K562 (cell line): ENCODE measurements around the gene RNASE13. TPM values are rescaled to one million over a fixed set of nuclear protein-coding genes. Genes with fewer than 3 reads are reported as not detected.

Experiments used
- ATAC-seq: fragments of 200-7000 bp; cut with Tn5 transposase; 3 replicates; pipeline ENCODE4 v1.9.1; 2020; ENCODE audit warnings: moderate library complexity
- BruUV-seq: library from RNA; stranded (reverse); fragments of 400-500 nt; replicated peaks from 2 replicates; lab custom pipeline; 2021; lab: Mats Ljungman, UMichigan
- CTCF ChIA-PET: fragments of 300-600 bp; formaldehyde crosslinking; extraction: SDS; loops from one replicate; lab custom pipeline; 2021; ENCODE audit warnings: low intra/inter-chr PET ratio; lab: Yijun Ruan, JAX
- POLR2A ChIA-PET: fragments of 300-600, 350-650 bp; sonication (Branson Sonifier 250); formaldehyde crosslinking; extraction: SDS; loops from one replicate; lab custom pipeline; 2021; ENCODE audit warnings: antibody characterized with exemption, inconsistent platforms; lab: Yijun Ruan, JAX
- DNase-seq, 4 experiments: peaks; one replicate each; pipeline versions ENCODE4 v3.0.0 to v3.0.0-alpha.2; 2011 to 2018; ENCODE audit warnings: low spot score in 3 of 4, mixed read lengths in 3 of 4; ENCODE audit errors: extremely low read depth in 1 of 4
- FAIRE-seq: peaks from 2 replicates; lab custom pipeline; 2011; peaks lifted over from hg19 to GRCh38; lab: Jason Lieb, UNC
- H2AFZ ChIP-seq: 2 replicates; pipeline ENCODE4 v1.6.0; 2011; ENCODE audit warnings: low read depth, low read length, control low read depth, inconsistent platforms
- H3K27ac ChIP-seq: fragments of 200-600 bp; 3 replicates; pipeline ENCODE4 v1.8.0; 2011; ENCODE audit warnings: low read depth, mild to moderate bottlenecking, control low read depth, inconsistent platforms, low read length, moderate library complexity, mixed read lengths; ENCODE audit errors: extremely low read depth
- H3K27me3 ChIP-seq, 2 experiments: fragments of 300-600 bp in 1 of 2; 2 replicates in 1 of 2; 3 replicates in 1 of 2; pipeline versions ENCODE4 v1.6.0 to v1.8.0; 2011; ENCODE audit warnings: inconsistent platforms in 2 of 2, low read length in 2 of 2, mild to moderate bottlenecking in 1 of 2, mixed read lengths in 1 of 2, moderate library complexity in 1 of 2; ENCODE audit not compliant: control insufficient read depth in 2 of 2, insufficient read depth in 2 of 2
- H3K36me3 ChIP-seq: fragments of 300-600 bp; 3 replicates; pipeline ENCODE4 v1.8.0; 2011; ENCODE audit warnings: mild to moderate bottlenecking, low read length, inconsistent platforms; ENCODE audit not compliant: control insufficient read depth, insufficient read depth
- H3K4me1 ChIP-seq, 2 experiments: fragments of 200-600 bp in 1 of 2; replicated peaks in 1 of 2; 2 replicates in 1 of 2; 3 replicates in 1 of 2; pipeline versions ENCODE4 v1.5.1 to v1.8.0; 2011; ENCODE audit warnings: inconsistent platforms in 2 of 2, low read length in 2 of 2, mild to moderate bottlenecking in 1 of 2, mixed read lengths in 1 of 2, moderate library complexity in 1 of 2; ENCODE audit not compliant: control insufficient read depth in 2 of 2, insufficient read depth in 2 of 2
- H3K4me2 ChIP-seq: 2 replicates; pipeline ENCODE4 v1.6.1; 2011; ENCODE audit warnings: low read length, control low read depth, inconsistent platforms, mixed read lengths; ENCODE audit not compliant: insufficient read depth
- H3K4me3 ChIP-seq: fragments of 200-600 bp; sonication (generic), shearing (Covaris generic); 2 replicates; pipeline ENCODE4 v1.5.1; 2016; ENCODE audit warnings: control low read depth, inconsistent platforms
- H3K79me2 ChIP-seq: fragments of 200-600 bp; 3 replicates; pipeline ENCODE4 v1.8.0; 2011; ENCODE audit warnings: low read length, inconsistent platforms; ENCODE audit not compliant: control insufficient read depth, insufficient read depth
- H3K9ac ChIP-seq, 2 experiments: 2 replicates each; pipeline versions ENCODE4 v1.6.0 to v1.6.1; 2011; ENCODE audit warnings: low read depth in 2 of 2, low read length in 2 of 2, control low read depth in 1 of 2, inconsistent platforms in 1 of 2, mild to moderate bottlenecking in 1 of 2, mixed read lengths in 1 of 2; ENCODE audit not compliant: insufficient read depth in 1 of 2
- H3K9me1 ChIP-seq: one replicate; pipeline ENCODE4 v1.6.0; 2011; ENCODE audit warnings: inconsistent platforms, mild to moderate bottlenecking, low read length, moderate library complexity; ENCODE audit not compliant: control insufficient read depth, insufficient read depth
- H3K9me3 ChIP-seq: replicated peaks from 2 replicates; pipeline ENCODE4 v1.5.1; 2011; ENCODE audit warnings: low read depth, low read length, inconsistent platforms; ENCODE audit not compliant: control insufficient read depth, insufficient read depth
- H4K20me1 ChIP-seq: replicated peaks from 2 replicates; pipeline ENCODE4 v1.6.1; 2011; ENCODE audit warnings: low read length, inconsistent platforms, mixed read lengths; ENCODE audit not compliant: control insufficient read depth, insufficient read depth
- AFF4 ChIP-seq: sonication (generic); formaldehyde crosslinking; IDR thresholded peaks from 2 replicates; pipeline ENCODE4 v1.8.0; 2023; ENCODE audit warnings: mild to moderate bottlenecking, missing genetic modification reagents
- CTCF ChIP-seq, 3 experiments: IDR thresholded peaks in 2 of 3; conservative IDR thresholded peaks in 1 of 3; 2 replicates each; pipeline ENCODE4 v1.5.1; 2011 to 2012; ENCODE audit warnings: low read length in 3 of 3, mild to moderate bottlenecking in 3 of 3, control low read depth in 2 of 3, improper control_type of control experiment in 1 of 3, inconsistent platforms in 1 of 3, low read depth in 1 of 3, mixed read lengths in 1 of 3, moderate library complexity in 1 of 3; ENCODE audit not compliant: insufficient read depth in 2 of 3
- E2F5 ChIP-seq: sonication (generic); formaldehyde crosslinking; IDR thresholded peaks from 2 replicates; pipeline ENCODE4 v1.8.0; 2022; ENCODE audit warnings: mild to moderate bottlenecking, missing genetic modification reagents
- NEUROD1 ChIP-seq: fragments of 150-350 bp; IDR thresholded peaks from 2 replicates; pipeline ENCODE4 v1.6.1; 2014; ENCODE audit warnings: borderline replicate concordance, low read length, low read depth; ENCODE audit not compliant: partially characterized antibody
- ZNF143 ChIP-seq: sonication (generic); formaldehyde crosslinking; IDR thresholded peaks from 2 replicates; pipeline ENCODE4 v1.9.0; 2022; ENCODE audit warnings: mild to moderate bottlenecking, missing genetic modification reagents
- ZNF184 ChIP-seq: sonication (generic); formaldehyde crosslinking; IDR thresholded peaks from 2 replicates; pipeline ENCODE4 v1.5.0; 2020; ENCODE audit warnings: missing genetic modification reagents
- WGBS: fragments of 100-300 bp; shearing (Covaris generic); methylation state at CpG from one replicate; pipeline ENCODE4 v1.1.6; 2016; ENCODE audit warnings: low coverage, mixed read lengths; ENCODE audit not compliant: insufficient coverage; ENCODE audit errors: missing lambda C conversion rate; 5-methylcytosine and 5-hydroxymethylcytosine counted together
- in situ Hi-C: fragments of 300-500 bp; cut with MboI; formaldehyde crosslinking; loops from 4 replicates; pipeline ENCODE4 v1.15.0; 2018; ENCODE audit warnings: inconsistent platforms, mixed read lengths
- intact Hi-C: fragments of 100-400 bp; cut with micrococcal nuclease; formaldehyde crosslinking; loops from 2 replicates; pipeline ENCODE4 v1.14.2; 2022
- polyA plus RNA-seq, 8 experiments: library from polyadenylated mRNA; depleted of rRNA in 4 of 8; stranded (reverse) in 5 of 8; unstranded in 3 of 8; fragments of >200 nt; fragmentation: Nextera tagmentation in 2 of 8; fragmentation: Illumina TruSeq in 1 of 8; extraction: Ambion mirVana in 2 of 8; extraction: Trizol in 1 of 8; gene quantifications; 2 replicates each; pipeline versions ENCODE4 v1.2.1 to v1.2.3, GENCODE V29; 2011 to 2014; ENCODE audit warnings: inconsistent platforms in 1 of 8, missing spikeins in 1 of 8
- total RNA-seq, 7 experiments: library from RNA; depleted of rRNA in 6 of 7; stranded (reverse); fragments of >200 nt in 6 of 7; fragmentation: Illumina TruSeq in 2 of 7; extraction: Trizol in 2 of 7; gene quantifications; 2 replicates each; pipeline versions ENCODE4 v1.2.1 to v1.2.3, GENCODE V29; 2011 to 2021; ENCODE audit warnings: low replicate concordance in 1 of 7

Gene RNASE13
- total and polyA plus RNA-seq, 9 of the 15 experiments (the other 6 are each of a cell fraction or from before 2014, with no cell fraction given), result not detected

GRCh38 chr14:21030531-21030930, 4.1 kb downstream of the RNASE13 start:
- Histone ChIP-seq H3K4me2 (no peak overlapping the region), H3K27me3 (no peaks in the 10 kb centered on the region), H4K20me1 (no peaks in the 10 kb centered on the region), H3K4me3 (no peak overlapping the region), H3K9ac (no peak overlapping the region), H3K9me1 (peaks cover 2% of the 10 kb centered on the region), H3K9me3 (no peaks in the 10 kb centered on the region), H3K79me2 (no peaks in the 10 kb centered on the region), H2AFZ (no peak overlapping the region), H3K4me1 (peaks cover 14 to 27% of the 10 kb centered on the region in 2 experiments), H3K36me3 (no peaks in the 10 kb centered on the region), H3K27ac (no peak overlapping the region)
- intact Hi-C loops (no loop called here), in situ Hi-C loops (no loop called here)
- no peak for ATAC-seq
- CTCF ChIA-PET, result no interaction called here
- 72% methylated on average over 11 of the region's 12 CpGs for WGBS
- no TSS peak for BruUV-seq
- no peak for DNase-seq
- POLR2A ChIA-PET, result no interaction called here
- no peak for FAIRE-seq
- no peak for TF ChIP-seq CTCF (IDR thresholded peaks at IDR 0.05 in 2 of 3, conservative IDR thresholded peaks at IDR 0.05 in 1 of 3; ENCODE audit: insufficient read depth in 2 of 3, low read depth in 1 of 3, low read length in 3 of 3)
- no peak for TF ChIP-seq NEUROD1
- TF ChIP-seq ZNF184 (CRISPR knock-in tag), result no peak
- no peak for TF ChIP-seq ZNF143
- no peak for TF ChIP-seq E2F5 (CRISPR knock-in tag)
- no peak for TF ChIP-seq AFF4
